PC-9 (cell line): ENCODE measurements around the gene FRMPD2. TPM values are rescaled to one million over a fixed set of nuclear protein-coding genes. Genes with fewer than 3 reads are reported as not detected.

Experiments
- BruUV-seq: library from RNA; stranded (reverse); fragments of 400-500 nt; replicated peaks from 2 replicates; lab custom pipeline; 2021; lab: Mats Ljungman, UMichigan
- CTCF ChIA-PET: fragments of 300-600 bp; sonication (Branson Sonifier 250); formaldehyde crosslinking; loops from one replicate; lab custom pipeline; 2022; ENCODE audit warnings: antibody characterized with exemption; lab: Charles Lee
- POLR2A ChIA-PET: fragments of 300-600 bp; sonication (Branson Sonifier 250); formaldehyde crosslinking; loops from one replicate; lab custom pipeline; 2022; ENCODE audit warnings: antibody characterized with exemption; ENCODE audit not compliant: unreplicated experiment; lab: Charles Lee
- DNase-seq, 2 experiments: peaks; one replicate each; pipeline versions ENCODE4 v3.0.0 to v3.0.0-alpha.2; 2015 to 2022; ENCODE audit warnings: mixed read lengths in 1 of 2
- H2AFZ ChIP-seq: fragments of 200-600 bp; sonication (generic); 2 replicates; pipeline ENCODE4 v1.8.1; 2017; ENCODE audit warnings: antibody characterized with exemption
- H3F3A ChIP-seq: fragments of 200-600 bp; sonication (generic); 2 replicates; pipeline ENCODE4 v1.8.1; 2017; ENCODE audit warnings: antibody characterized with exemption, mild to moderate bottlenecking, low read depth; ENCODE audit not compliant: insufficient read depth
- H3K27ac ChIP-seq: fragments of 200-600 bp; sonication (generic); 2 replicates; pipeline ENCODE4 v1.6.1; 2016; ENCODE audit warnings: mixed run types
- H3K27me3 ChIP-seq: fragments of 200-600 bp; sonication (generic); 2 replicates; pipeline ENCODE4 v1.6.1; 2016; ENCODE audit warnings: low read depth, mixed run types; ENCODE audit not compliant: insufficient read depth
- H3K36me3 ChIP-seq: fragments of 200-600 bp; sonication (generic); 2 replicates; pipeline ENCODE4 v1.6.1; 2016; ENCODE audit warnings: low read depth, mixed run types
- H3K4me1 ChIP-seq: fragments of 200-600 bp; sonication (generic); replicated peaks from 2 replicates; pipeline ENCODE4 v1.6.1; 2016; ENCODE audit warnings: mixed run types; ENCODE audit not compliant: insufficient read depth
- H3K4me2 ChIP-seq: fragments of 200-600 bp; sonication (generic); 2 replicates; pipeline ENCODE4 v1.6.1; 2017; ENCODE audit warnings: mixed run types
- H3K4me3 ChIP-seq: fragments of 200-600 bp; sonication (generic); 2 replicates; pipeline ENCODE4 v1.6.1; 2016; ENCODE audit warnings: mixed run types
- H3K79me2 ChIP-seq: fragments of 200-600 bp; sonication (generic); 2 replicates; pipeline ENCODE4 v1.6.1; 2017; ENCODE audit warnings: low read depth, mixed run types
- H3K9me2 ChIP-seq: fragments of 200-600 bp; sonication (generic); 2 replicates; pipeline ENCODE4 v1.8.1; 2017; ENCODE audit warnings: mild to moderate bottlenecking; ENCODE audit not compliant: insufficient read depth
- H3K9me3 ChIP-seq: fragments of 200-600 bp; sonication (generic); 2 replicates; pipeline ENCODE4 v1.8.1; 2016; ENCODE audit warnings: low read depth; ENCODE audit not compliant: insufficient read depth
- H4K20me1 ChIP-seq: fragments of 200-600 bp; sonication (generic); 2 replicates; pipeline ENCODE4 v1.8.1; 2017; ENCODE audit not compliant: insufficient read depth
- EZH2 ChIP-seq: fragments of 200-600 bp; sonication (generic); IDR thresholded peaks from 2 replicates; pipeline ENCODE4 v1.8.0; 2017; ENCODE audit warnings: antibody characterized with exemption, low read depth
- intact Hi-C: fragments of 100-400 bp; cut with micrococcal nuclease; formaldehyde crosslinking; loops from one replicate; pipeline ENCODE4 v1.10.0; 2022; ENCODE audit not compliant: unreplicated experiment
- total RNA-seq: library from RNA; stranded (reverse); gene quantifications from 2 replicates; pipeline ENCODE4 v1.2.3, GENCODE V29; 2021
- TF ChIP-seq, protein P1 (sequence below): fragments of 200-600 bp; sonication (generic); conservative IDR thresholded peaks from 2 replicates; pipeline ENCODE4 v1.6.1; 2017; ENCODE audit warnings: mixed run types, antibody characterized with exemption, mild to moderate bottlenecking, moderate library complexity

Gene FRMPD2
- total RNA-seq, 1 experiment from 2014 or later, result 2.4 TPM

DNA sequence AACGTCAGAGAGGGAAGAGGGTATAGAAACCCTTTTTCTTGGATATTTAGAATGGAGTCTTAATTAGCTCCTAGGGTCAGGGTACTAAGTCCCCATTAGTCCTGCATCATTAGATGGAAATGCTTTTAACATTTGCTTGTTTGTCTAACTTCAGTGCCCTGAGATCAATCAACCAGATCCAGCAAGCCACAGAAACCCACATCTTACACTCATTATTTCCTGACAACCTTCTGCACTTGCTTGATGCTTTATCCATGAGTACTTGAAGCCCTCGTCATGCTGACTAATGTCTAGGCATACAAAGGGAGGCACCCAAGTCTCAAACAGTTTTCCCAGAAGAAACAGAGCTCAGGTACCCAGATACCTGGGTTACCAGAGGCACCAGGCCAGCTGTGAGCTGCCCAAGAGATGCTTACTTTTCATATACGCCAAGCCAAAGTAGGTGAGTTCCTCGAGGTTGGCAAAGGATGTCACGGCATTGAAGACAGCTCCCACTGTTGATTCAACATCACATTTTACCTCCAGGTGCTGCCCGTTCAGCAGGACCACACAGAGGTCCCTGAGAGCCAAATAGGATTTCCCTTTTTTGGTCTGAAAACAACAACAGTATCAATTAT is 42.7 kb downstream of the FRMPD2 start:
- no TSS peak for BruUV-seq
- H3K9me2 ChIP-seq, result no peaks in the 10 kb centered on the region; the same call in 1 of the 2 replicates
- ChIA-PET CTCF (no interaction called here), POLR2A (interaction anchor here (0.7 kb wide), 1 partner anchor 10 kb away, joined by 6 read pairs; no protein-coding TSS in a partner anchor)
- H3K27me3 ChIP-seq, result no peaks in the 10 kb centered on the region
- no peaks in the 10 kb centered on the region for H3K36me3 ChIP-seq
- H3K4me1 ChIP-seq, result no peaks in the 10 kb centered on the region
- no peak overlapping the region for H3K4me3 ChIP-seq
- TF ChIP-seq, protein P1, sequence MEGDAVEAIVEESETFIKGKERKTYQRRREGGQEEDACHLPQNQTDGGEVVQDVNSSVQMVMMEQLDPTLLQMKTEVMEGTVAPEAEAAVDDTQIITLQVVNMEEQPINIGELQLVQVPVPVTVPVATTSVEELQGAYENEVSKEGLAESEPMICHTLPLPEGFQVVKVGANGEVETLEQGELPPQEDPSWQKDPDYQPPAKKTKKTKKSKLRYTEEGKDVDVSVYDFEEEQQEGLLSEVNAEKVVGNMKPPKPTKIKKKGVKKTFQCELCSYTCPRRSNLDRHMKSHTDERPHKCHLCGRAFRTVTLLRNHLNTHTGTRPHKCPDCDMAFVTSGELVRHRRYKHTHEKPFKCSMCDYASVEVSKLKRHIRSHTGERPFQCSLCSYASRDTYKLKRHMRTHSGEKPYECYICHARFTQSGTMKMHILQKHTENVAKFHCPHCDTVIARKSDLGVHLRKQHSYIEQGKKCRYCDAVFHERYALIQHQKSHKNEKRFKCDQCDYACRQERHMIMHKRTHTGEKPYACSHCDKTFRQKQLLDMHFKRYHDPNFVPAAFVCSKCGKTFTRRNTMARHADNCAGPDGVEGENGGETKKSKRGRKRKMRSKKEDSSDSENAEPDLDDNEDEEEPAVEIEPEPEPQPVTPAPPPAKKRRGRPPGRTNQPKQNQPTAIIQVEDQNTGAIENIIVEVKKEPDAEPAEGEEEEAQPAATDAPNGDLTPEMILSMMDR, result no peak
- TF ChIP-seq EZH2, result no peak
- H3K27ac ChIP-seq, result no peak overlapping the region
- H3K4me2 ChIP-seq, result no peak overlapping the region
- intact Hi-C loops, result no loop called here
- no peaks in the 10 kb centered on the region for H3F3A ChIP-seq
- H3K9me3 ChIP-seq, result no peaks in the 10 kb centered on the region
- no peaks in the 10 kb centered on the region for H3K79me2 ChIP-seq
- H2AFZ ChIP-seq, result no peak overlapping the region
- H4K20me1 ChIP-seq, result no peaks in the 10 kb centered on the region
- DNase-seq, result no peak

DNA sequence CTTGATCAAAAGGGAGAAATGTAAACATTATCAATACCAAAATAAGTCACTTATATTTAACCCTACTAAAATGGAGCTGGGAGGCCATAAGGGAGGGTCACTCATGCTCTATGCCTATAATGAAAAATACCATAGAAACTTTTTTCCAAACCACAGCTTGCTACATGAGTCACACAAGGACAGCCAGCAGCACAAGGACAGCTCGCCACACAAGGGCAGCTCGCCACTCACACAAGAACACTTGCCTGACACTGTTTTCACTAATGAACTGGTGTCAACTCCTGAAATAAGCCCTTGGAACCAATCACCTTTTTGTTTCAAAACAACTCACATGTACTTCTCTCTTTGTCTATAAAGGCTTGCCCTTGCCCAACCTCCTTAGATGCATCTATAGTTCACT is 43.3 kb downstream of the FRMPD2 start:
- H3K79me2 ChIP-seq, result no peaks in the 10 kb centered on the region
- no peaks in the 10 kb centered on the region for H3K4me1 ChIP-seq
- H3K27ac ChIP-seq, result no peak overlapping the region
- H3K36me3 ChIP-seq, result no peaks in the 10 kb centered on the region
- TF ChIP-seq, protein P1, result no peak
- TF ChIP-seq EZH2, result no peak
- no peaks in the 10 kb centered on the region for H3F3A ChIP-seq
- intact Hi-C loops, result no loop called here
- CTCF ChIA-PET, result no interaction called here
- no peaks in the 10 kb centered on the region for H3K27me3 ChIP-seq
- no peaks in the 10 kb centered on the region for H4K20me1 ChIP-seq
- no peak overlapping the region for H3K4me2 ChIP-seq
- no peak overlapping the region for H3K4me3 ChIP-seq
- H3K9me3 ChIP-seq, result no peaks in the 10 kb centered on the region
- BruUV-seq, result no TSS peak
- H2AFZ ChIP-seq, result no peak overlapping the region
- POLR2A ChIA-PET, result interaction anchor here (0.6 kb wide), 1 partner anchor 1903 kb away, joined by 6 read pairs; no protein-coding TSS in a partner anchor
- no peaks in the 10 kb centered on the region; the same call in 1 of the 2 replicates for H3K9me2 ChIP-seq
- DNase-seq, result no peak

DNA sequence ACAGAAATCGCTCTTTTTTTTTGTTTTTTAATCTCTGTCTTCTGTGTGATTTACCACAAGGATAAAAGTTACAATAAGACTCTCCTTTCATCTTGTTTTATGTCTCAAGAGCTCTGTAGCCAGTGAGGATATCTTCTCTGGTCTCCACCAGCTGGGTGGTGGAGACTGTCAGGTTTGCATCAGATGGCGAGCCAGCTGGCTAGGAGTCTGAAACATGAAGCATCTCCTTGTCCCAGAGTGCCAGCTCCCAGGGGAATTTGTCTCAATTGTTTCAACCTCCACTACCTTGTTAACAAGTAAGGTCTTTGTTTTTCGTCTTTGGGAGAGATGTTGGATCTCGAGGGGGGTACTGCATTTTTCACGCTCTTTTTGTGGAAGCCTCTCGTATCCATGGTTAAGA is 47.3 kb downstream of the FRMPD2 start:
- H3K4me3 ChIP-seq, result no peak overlapping the region
- H3K36me3 ChIP-seq, result no peaks in the 10 kb centered on the region
- DNase-seq, result no peak
- BruUV-seq, result no TSS peak
- intact Hi-C loops, result no loop called here
- H3K9me2 ChIP-seq, result no peaks in the 10 kb centered on the region; the same call in 1 of the 2 replicates
- POLR2A ChIA-PET, result interaction anchor here (0.7 kb wide), 1 partner anchor 293 kb away, joined by 4 read pairs; no protein-coding TSS in a partner anchor
- H3K79me2 ChIP-seq, result no peaks in the 10 kb centered on the region
- H4K20me1 ChIP-seq, result no peaks in the 10 kb centered on the region
- no peaks in the 10 kb centered on the region for H3K9me3 ChIP-seq
- H3K4me2 ChIP-seq, result no peak overlapping the region
- TF ChIP-seq, protein P1, result no peak
- TF ChIP-seq EZH2, result no peak
- CTCF ChIA-PET, result no interaction called here
- no peak overlapping the region for H3K27ac ChIP-seq
- H3K27me3 ChIP-seq, result peaks cover 5% of the 10 kb centered on the region; the same call in 1 of the 2 replicates
- no peak overlapping the region for H2AFZ ChIP-seq
- no peaks in the 10 kb centered on the region for H3F3A ChIP-seq
- H3K4me1 ChIP-seq, result no peaks in the 10 kb centered on the region
